Globus pallidus (tissue), 1 donor: Measurements from ENCODE around the gene SMC4.
A peak's percentile ranks its signal among the peaks of the same experiment; 100 is the strongest.
"Not testable (repeated sequence)": the region's sequence is repeated elsewhere in the genome, so short reads cannot be mapped to it uniquely, and the experiment has no call there.

Experiments used
- DNase-seq: peaks from one replicate; pipeline ENCODE4 v3.0.0-alpha.2; 2015; ENCODE audit warnings: low spot score

Gene SMC4

DNA sequence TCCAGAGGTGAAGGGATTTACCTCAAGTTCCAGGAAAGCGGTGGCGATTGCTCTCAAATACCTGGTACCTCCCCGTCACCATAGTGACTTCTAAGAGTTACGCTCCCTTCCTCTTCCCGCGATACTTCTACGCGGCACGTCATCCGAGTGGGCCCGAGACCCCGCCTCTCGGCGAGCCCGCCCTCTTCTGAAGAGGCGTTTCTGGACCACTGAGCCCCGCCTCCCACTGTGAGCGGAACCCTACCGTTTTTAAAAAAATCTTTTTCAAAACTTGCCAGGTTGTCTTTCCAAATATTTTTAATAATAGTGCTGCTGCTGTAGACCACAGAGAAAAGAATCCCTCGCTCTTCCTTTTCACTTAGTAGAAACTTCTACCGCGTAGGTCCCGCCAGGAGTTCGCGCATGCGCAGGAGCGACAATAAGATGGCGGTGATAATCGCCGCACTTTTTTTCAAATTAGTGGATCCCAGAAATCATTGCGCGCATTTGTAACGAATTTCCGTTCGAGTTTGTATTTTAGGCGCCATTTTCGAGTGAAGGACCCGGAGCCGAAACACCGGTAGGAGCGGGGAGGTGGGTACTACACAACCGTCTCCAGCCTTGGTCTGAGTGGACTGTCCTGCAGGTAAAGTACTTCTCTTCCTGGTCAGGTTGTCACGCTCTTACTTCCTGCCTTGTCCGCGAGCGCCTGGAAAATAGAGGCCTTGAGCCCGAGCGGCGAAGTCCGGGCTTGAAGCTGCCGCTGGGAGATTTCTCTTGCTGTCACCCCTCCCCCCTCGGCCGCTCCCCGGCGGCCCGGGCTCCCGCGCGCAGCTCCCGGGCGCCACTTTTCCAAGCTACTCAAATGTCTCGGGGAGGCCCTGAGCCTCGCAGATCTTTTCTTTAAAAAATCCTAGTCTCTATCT is at the start of gene SMC4, which contains the start of gene IFT80:
Gene SMC4, plus strand, starts transcription at position 526 of the 905 bp plus-strand sequence. CDS start 1,177 bp downstream, outside the sequence.
Gene IFT80, minus strand, starts transcription at position 101 of the 905 bp plus-strand sequence. CDS start 14,625 bp downstream, outside the sequence.
- peak; percentile 93 for DNase-seq

DNA sequence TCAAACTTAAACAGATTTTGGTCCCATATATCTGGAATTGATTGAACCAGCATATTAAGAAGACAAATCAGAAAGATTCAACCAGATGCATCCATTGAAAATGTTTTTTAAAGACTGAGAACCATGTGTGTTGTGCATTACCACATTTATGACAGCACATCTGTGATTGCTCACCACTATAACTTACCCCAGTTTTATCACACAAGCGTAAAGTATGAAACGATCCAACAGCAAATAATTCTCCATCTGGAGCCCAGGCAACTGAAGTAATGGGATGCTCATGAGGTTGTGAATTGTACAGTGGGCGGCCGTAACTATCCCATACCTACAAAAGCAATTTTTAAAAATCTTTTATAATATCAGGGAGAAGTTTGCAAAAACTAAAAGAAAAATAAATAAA is 43.6 kb upstream of the SMC4 start:
- no peak for DNase-seq

DNA sequence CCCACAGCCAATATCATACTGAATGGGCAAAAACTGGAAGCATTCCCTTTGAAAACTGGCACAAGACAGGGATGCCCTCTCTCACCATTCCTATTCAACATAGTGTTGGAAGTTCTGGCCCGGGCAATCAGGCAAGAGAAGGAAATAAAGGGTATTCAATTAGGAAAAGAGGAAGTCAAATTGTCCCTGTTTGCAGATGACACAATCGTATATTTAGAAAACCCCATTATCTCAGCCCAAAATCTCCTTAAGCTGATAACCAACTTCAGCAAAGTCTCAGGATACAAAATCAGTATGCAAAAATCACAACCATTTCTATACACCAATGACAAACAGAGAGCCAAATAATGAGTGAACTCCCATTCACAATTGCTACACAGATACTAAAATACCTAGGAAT is 36.6 kb upstream of the SMC4 start:
- not testable (repeated sequence) for DNase-seq

GRCh38 chr3:160365869-160366522 is 33.5 kb upstream of the SMC4 start:
- DNase-seq: no peak

DNA sequence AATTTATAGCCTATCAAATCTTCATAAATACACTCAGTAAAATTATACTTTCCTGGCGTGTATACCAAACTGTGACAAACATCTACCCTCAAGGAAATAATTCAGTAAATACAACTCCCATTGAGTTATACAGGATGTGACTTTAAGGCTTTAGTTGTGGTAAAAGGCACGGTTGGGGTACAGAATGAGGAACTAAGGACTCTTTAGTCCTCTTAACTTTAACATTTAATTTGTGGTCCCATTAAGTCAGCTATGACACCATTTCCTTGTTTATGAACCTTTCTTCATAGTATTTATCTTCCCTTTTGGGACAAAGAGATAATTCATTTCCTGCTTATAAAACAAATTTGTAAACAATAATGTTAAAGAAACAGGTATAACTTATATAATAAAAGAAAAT is 30.6 kb upstream of the SMC4 start:
- DNase-seq: no peak

- no peak for DNase-seq
Measured at GRCh38 chr3:160369784-160370183, 29.7 kb upstream of the SMC4 start.

DNA sequence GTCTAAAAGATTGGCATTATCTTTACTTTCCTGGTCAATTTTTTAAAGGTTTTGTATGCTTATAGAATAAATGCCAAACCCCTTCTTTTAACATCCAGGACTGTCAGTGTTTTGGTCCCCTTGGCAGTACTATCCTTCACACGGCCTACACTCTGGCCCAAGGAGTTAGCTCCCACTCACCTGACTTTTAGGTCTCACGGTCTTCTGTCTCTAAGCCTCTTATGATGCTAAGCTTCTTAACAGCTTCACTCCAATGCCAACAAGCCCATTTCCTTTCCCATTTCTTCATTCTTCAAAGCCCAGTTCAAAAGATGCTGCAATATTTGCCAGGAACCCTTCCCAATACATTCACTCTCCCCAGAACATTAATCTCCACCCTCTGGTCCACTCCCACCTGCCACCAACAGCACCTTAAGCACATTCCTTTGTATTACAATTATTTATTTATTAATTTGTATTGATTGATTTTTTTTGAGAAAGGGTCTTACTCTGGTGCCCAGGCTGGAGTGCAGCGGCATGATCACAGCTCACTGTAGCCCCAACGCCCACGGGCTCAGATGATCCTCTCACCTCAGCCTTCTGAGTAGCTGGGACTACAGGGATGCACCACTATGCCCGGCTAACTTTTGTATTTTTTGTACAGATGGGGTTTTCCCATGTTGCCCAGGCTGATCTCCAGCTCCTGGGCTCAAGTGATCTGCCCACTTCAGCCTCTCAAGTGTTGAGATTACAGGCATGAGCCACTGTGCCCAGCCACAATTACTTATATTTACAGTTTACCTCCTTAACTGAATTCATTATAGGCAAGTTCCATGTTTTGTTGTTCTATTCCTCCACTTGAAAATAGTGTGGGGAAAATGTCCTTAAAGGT is 28.2 kb upstream of the SMC4 start:
- DNase-seq: no peak

DNA sequence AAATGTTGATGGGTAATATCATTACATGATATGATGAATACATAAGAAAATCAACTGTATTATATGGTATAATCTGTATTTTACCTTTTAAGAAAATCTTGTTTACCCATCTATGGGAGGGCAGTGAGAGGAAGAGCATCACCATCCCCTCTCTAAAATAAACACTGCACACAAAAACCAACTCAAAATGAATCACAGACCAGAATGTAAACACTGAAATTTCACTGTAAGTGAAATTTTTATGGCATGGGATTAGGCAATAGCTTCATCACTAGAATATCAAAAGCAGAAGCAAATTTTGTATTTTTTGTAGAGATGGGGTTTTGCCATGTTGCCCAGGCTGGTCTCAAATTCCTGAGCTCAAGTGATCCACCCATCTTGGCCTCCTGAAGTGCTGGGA is 26.7 kb upstream of the SMC4 start:
- no peak for DNase-seq

- no peak for DNase-seq
Measured at GRCh38 chr3:160373655-160374054, 25.8 kb upstream of the SMC4 start.

GRCh38 chr3:160374472-160374871 is 25.0 kb upstream of the SMC4 start:
- no peak for DNase-seq

GRCh38 chr3:160374925-160375324 is 24.5 kb upstream of the SMC4 start:
- DNase-seq: no peak

GRCh38 chr3:160376681-160377080 is 22.8 kb upstream of the SMC4 start:
- no peak for DNase-seq

- no peak for DNase-seq
Measured at GRCh38 chr3:160378331-160379109, 20.9 kb upstream of the SMC4 start.

- DNase-seq: no peak
Measured at GRCh38 chr3:160379628-160380214, 19.7 kb upstream of the SMC4 start.

- no peak for DNase-seq
Measured at GRCh38 chr3:160381470-160381869, 18.0 kb upstream of the SMC4 start.

DNA sequence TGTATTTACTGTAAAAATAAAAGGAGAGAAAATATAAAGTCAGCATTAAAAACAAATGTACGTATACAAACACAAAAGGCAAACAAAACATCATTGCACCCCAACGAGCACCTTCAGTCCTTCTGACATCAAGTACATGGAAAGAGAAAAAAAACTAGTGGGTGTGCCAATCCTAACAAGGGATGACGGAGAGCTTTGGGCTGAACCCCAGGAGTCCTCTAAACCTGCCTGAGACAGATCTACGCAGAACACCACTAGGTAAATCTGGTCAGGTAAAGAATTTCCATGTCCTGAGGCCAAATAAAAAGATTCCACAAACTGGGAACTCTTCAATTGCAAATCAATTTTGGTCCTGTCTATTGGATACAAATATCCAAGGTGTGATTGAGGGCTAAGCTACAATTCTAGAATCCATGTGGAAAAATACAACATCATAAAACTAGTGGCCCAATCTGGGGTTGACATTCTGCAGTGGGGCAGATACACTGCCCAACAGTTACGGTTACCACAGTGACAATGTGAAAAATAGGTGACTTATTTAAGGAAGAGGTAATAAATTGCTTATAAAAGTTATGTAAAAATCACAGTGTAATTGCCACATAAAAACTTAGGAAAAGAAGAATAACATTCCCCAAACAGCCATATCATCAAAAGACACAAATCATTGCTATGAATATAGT is 14.7 kb upstream of the SMC4 start:
- no peak for DNase-seq

DNA sequence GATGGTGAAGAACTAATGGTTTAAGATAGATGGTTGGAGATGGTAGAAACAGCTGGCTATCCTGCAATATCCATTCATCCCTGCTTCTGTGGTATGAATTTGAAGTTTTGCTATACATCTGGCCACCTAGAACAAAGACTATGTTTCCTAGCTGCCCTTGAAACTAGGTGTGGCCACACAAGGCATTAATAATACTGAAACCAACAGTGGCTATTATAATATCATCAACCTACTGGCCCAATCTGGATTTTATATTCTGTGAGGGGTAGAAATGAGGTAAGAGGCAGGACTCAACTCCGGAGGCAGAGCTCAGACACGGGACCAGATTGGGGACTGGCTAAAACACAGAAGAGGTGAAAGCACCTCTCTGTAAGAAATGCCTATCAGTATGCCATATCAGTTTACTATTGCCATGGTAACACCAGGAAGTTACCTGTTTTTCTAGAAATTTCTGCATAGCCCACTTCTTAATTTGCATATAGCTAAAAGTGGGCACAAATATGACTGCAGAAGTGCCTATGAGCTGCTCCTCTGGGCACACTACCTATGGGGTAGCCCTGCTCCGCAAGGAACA is 8.8 kb upstream of the SMC4 start:
- no peak for DNase-seq

DNA sequence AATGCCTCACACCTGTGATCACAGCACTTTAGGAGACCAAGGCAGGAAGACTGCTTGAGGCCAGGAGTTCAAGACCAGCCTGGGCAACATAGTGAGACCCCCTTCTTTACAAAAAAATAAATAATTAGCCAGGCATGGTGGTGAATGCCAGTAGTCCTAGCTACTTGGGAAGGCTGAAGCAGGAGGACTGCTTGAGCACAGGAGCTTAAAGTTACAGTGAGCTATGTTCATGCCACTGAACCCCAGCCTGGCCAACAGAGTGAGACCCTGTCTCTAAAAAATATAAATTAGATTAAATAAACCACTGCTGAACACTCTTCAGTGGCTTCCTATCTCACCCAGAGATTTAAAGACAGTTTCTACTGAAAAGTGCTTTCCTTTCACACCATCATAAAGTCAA is 6.7 kb upstream of the SMC4 start:
- DNase-seq: no peak

DNA sequence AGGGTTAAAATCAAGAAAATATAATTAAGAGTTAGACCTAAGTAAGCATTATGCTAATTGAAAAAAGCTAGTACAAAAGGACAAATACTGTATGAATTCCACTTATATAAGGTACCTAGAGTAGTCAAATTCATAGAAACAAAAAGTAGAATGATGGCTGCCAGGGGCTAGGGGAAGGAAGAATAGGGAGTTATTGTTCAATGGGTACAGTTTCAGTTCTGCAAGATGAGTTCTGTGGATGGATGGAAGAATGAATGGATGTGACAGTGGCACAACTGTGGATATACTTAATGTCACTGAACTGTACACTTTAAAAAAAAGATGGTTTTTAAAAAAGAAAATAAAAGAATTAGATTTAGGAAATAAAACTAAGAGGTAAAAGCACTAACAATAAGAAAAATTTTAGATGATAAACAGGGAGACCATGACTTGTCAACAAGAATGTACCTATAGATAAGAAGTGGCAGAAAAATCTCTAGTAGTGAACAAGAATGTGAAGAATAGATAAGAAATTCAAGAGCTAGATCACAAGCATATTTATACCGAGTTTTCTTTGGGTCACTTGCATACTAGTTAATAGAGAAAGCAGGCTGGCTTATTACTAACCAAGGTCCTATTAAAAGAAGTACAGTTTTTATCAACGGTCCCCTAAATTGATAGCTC is 6.0 kb upstream of the SMC4 start:
- DNase-seq: no peak

- DNase-seq: no peak
Measured at GRCh38 chr3:160394009-160394392, 5.4 kb upstream of the SMC4 start.
